Measurements from ENCODE around the gene ZFYVE16.
"Not testable (repeated sequence)": the region's sequence is repeated elsewhere in the genome, so short reads cannot be mapped to it uniquely, and the experiment has no call there.

GRCh38 chr5:80390413-80390812 is 17.5 kb upstream of the ZFYVE16 start:
- TF ChIP-seq CTCF, EZH2, EZH2phosphoT487 (IDR thresholded peaks at IDR 0.05): not testable (repeated sequence)

All from neural progenitor cell (in vitro differentiated cells).